Sciatic nerve (tissue), 2 donors: ENCODE measurements around the gene ODF4. TPM values are rescaled to one million over a fixed set of nuclear protein-coding genes. Genes with fewer than 3 reads are reported as not detected.
A peak's percentile ranks its signal among the peaks of the same experiment; 100 is the strongest.
"Not testable (repeated sequence)": the region's sequence is repeated elsewhere in the genome, so short reads cannot be mapped to it uniquely, and the experiment has no call there.

Experiments
- ATAC-seq: fragments of 200-7000 bp; cut with Tn5 transposase; one replicate; pipeline ENCODE4 v1.9.1; 2020; ENCODE audit warnings: mild to moderate bottlenecking, moderate library complexity
- DNase-seq: peaks from one replicate; pipeline ENCODE4 v3.0.0-alpha.2; 2020; ENCODE audit warnings: low spot score
- intact Hi-C: fragments of 100-400 bp; cut with DNase I; formaldehyde crosslinking; loops from one replicate; pipeline ENCODE4 v1.14.2; 2022
- total RNA-seq: library from RNA; stranded (reverse); fragmentation: NEBNext Ultra II Directional; extraction: Animal tissue kit (Norgen Biotek cat#: 25700); gene quantifications from one replicate; pipeline ENCODE4 v1.2.1, GENCODE V29; 2021
- donor health status: DM: no; HTN: no; CAD: no.
- donor health status: DM: no; HTN: no; CAD: no.

The ODF4 gene
- total RNA-seq, 1 donor from 2014 or later = not detected

GRCh38 chr17:8360260-8360659 is 20.6 kb downstream of the ODF4 start:
- no peak for DNase-seq
- intact Hi-C loops = no loop called here
- ATAC-seq = no peak

GRCh38 chr17:8360751-8361150 is 21.1 kb downstream of the ODF4 start:
- DNase-seq = no peak
- no peak for ATAC-seq
- intact Hi-C loops = no loop called here

GRCh38 chr17:8362651-8363332 is 23.2 kb downstream of the ODF4 start:
- no peak for DNase-seq
- intact Hi-C loops = no loop called here
- no peak for ATAC-seq

DNA sequence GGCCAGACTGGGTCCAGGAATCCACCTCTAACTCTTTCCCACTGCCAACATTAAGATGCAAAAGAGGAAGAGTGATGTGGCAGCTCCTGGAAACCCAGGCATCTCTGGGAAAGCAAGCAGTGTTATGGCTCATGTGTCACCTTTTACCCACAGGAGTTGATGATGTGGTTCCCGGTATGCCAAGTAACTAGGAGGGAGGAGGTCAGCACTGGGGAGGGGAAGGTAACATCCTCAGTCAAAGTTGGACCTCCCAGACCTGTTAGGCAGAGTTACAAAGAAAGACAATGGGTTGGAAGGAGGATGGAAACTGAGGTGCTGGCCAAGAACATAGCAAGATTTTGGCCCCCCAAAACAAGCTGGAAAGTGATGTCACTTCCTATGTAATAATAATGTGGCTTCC is 25.5 kb downstream of the ODF4 start:
- ATAC-seq (peak; percentile 51), DNase-seq (no peak)
- intact Hi-C loops = no loop called here

DNA sequence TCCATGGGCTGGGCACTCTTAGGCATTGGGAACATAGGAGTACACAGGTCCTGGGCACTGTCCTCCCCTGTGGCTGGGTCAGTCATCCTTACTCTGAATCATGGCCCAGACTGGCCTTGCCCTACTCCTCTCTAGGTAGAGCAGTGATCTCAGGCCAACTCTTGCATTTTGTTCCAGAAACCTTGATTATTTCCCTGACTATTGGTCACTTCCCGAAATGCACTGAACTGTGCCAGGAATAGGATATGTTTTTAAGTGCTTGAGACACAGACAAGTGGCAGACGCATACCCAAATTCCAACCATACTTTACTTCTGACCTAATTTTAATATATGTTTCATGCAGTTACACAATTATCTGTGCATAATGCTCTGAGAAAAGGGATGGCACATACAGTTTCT is 26.6 kb downstream of the ODF4 start:
- intact Hi-C loops = no loop called here
- ATAC-seq = no peak
- no peak for DNase-seq

GRCh38 chr17:8368193-8368592 is 28.6 kb downstream of the ODF4 start:
- DNase-seq (no peak), ATAC-seq (no peak)
- intact Hi-C loops = no loop called here

DNA sequence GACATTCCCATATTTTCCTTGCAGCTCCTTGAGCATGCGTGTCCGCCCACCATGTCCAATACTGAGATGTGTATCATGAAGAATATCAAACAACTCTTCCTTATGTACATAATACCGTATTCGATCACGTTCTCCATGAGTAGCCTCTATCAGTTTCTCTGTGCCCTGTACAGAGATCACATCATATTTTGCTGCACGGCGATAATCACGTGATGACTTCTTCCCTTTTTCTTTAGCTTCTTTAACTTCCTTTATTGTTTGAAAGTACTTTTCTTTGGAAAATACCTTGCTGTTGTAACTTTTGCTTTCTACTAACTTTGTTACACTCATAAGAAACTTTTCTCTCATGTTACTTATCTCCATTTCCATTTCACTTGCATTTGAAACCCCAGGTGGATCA is 30.3 kb downstream of the ODF4 start:
- ATAC-seq (no peak), DNase-seq (no peak)
- intact Hi-C loops = no loop called here

DNA sequence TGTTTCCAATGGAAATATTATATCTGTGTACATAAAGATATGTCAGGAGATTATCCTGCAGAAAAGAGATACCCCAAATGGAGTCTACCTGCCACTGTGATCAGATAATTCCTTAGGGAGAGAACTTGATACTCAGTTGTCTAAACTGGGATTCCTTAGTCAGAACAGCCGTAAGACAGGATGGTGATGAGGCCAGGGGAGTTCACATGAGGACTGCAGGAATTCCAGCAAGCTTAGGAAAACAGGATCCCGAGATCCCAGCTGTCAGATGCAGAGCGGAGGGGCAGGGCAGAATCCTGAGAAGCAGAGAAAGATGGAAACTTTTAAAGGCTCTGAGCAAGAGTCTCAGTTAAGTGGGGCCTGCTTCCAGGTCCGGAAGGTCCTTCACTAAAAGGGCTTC is 32.1 kb downstream of the ODF4 start:
- ATAC-seq (no peak), DNase-seq (no peak)
- intact Hi-C loops = no loop called here

- intact Hi-C loops = no loop called here
- no peak for ATAC-seq
Observed at GRCh38 chr17:8372422-8372821, 32.8 kb downstream of the ODF4 start.

GRCh38 chr17:8373856-8374255 is 34.2 kb downstream of the ODF4 start:
- DNase-seq, intact Hi-C loops, ATAC-seq: not testable (repeated sequence)

More at GRCh38 chr17:8372422-8372821, 32.8 kb downstream of the ODF4 start:
- DNase-seq = no peak

GRCh38 chr17:8375738-8376259 is 36.2 kb downstream of the ODF4 start:
- DNase-seq (no peak), ATAC-seq (peak; percentile 56)
- intact Hi-C loops = no loop called here

DNA sequence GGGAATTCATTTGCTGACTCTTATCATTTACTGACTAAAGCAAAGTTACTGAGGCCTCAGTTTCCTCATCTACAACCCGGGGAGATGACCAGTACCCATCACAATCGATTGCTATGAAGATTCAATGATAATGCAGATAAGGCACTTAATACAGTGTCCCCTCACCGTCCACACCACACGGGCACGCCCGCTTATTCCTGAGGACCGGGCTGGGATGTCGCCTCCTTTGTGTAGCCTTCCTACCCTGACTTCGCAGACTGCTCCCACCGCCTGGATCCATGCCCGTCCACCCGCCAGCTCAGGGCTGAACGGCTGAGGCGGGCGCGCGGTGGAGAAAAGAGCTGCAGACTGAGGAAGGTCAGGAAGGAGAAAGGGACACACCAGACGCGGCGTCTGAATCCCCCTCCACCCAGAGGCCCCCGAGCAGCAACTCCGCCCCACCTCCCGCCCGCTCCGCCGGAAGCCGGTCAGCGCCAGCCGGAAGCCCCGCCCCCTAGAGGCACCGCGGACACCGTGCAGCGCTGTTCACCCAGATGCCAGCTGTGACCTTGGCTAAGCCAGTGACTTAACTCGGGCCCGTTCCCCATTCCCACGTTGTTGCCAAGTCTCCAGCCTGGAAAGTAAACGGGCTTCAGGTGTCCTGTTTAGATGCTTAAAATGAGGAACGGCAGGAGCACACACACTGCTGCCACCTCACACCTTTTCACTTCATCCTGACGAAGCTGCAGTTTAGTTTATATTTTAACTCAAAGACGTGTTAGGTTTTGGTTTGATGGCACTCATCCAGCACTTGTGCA is 36.8 kb downstream of the ODF4 start, which contains the start of gene KRABD2:
TSS of gene KRABD2 (minus strand) at position 434 of the 797 bp plus-strand sequence.
- peak; percentile 93 for DNase-seq
- intact Hi-C loops = no loop called here
- peak; percentile 98 for ATAC-seq

DNA sequence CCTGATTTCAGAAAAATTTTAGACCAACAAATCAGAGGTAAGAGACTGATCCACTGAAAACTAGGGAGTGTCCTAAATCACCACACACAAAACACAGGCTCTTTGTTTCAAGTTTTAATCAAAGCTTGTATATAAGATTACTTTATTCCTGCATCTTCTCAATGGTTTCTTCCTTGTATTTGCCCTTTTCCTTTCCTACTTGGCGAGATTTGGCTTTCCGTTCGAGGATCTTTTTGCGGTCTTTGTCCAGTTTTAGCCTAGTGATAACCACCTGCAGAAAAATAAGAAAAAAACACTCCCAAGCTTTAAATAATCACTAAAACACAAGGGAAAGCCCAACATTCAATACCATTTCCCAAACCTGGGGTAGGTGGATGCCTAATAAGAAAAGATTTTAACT is 37.8 kb downstream of the ODF4 start:
- intact Hi-C loops = no loop called here
- no peak for DNase-seq
- ATAC-seq = no peak

GRCh38 chr17:8378117-8378516 is 38.5 kb downstream of the ODF4 start:
- DNase-seq, ATAC-seq, intact Hi-C loops: not testable (repeated sequence)

- ATAC-seq (no peak), DNase-seq (no peak)
- intact Hi-C loops = no loop called here
Observed at GRCh38 chr17:8380049-8380448, 40.4 kb downstream of the ODF4 start.

GRCh38 chr17:8382052-8382879 is 42.6 kb downstream of the ODF4 start:
- DNase-seq (no peak), ATAC-seq (no peak)
- intact Hi-C loops = no loop called here

- ATAC-seq = no peak
- intact Hi-C loops = no loop called here
- no peak for DNase-seq
Observed at GRCh38 chr17:8382880-8383142, 43.2 kb downstream of the ODF4 start.

GRCh38 chr17:8383143-8383822 is 43.6 kb downstream of the ODF4 start, which contains the start of gene RPL26:
Gene RPL26 (minus strand): TSS chr17:8383193. CDS start chr17:8382310, 883 bp downstream.
- intact Hi-C loops = no loop called here
- peak; percentile 97 for ATAC-seq
- peak; percentile 98 for DNase-seq

DNA sequence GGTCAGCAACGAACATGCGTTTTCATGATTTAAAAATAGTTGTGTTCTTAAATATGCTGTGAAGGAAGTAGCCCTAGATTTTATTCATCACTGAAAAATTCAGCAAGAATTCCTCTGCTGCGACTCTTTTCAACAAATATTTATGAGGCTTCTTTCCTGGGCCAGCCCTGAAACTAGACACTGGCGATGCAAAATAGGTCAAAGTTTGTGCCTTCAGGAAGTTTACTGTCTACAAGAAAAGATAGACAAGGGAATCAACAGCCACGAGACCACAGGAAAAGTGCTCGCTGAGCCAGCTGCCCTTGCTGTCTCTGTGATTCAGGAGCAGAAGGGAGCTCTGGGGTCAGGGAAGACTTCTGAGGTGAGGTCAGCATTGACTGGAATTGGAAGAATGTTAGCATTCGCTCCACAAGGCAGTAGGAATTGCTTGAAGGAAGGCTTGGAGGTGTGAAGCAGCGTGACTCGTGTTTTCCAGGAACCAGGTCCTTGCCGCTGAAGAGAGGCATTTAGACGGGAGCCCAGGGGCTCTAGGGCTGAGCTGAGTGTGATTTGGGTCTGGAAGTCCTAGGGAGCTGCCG is 45.2 kb downstream of the ODF4 start:
- intact Hi-C loops = no loop called here
- DNase-seq (no peak), ATAC-seq (no peak)
